HepG2 (cell line): ENCODE results near the gene CHPF. TPM values are rescaled to one million over a fixed set of nuclear protein-coding genes. Genes with fewer than 3 reads are reported as not detected.

Experiments
- AGO2 ChIP-seq: fragments of 200-400 bp; formaldehyde crosslinking; optimal IDR thresholded peaks from 2 replicates; pipeline ENCODE3; 2017; ENCODE audit warnings: mild to moderate bottlenecking, low read depth, low read length, moderate library complexity
- CBX5 ChIP-seq: sonication (generic); formaldehyde crosslinking; IDR thresholded peaks from 2 replicates; pipeline ENCODE4 v1.4.0; 2020; ENCODE audit warnings: missing genetic modification reagents, borderline replicate concordance
- E2F1 ChIP-seq: sonication (generic); formaldehyde crosslinking; IDR thresholded peaks from 2 replicates; pipeline ENCODE4 v1.5.0; 2020; ENCODE audit warnings: missing genetic modification reagents
- GPN1 ChIP-seq: sonication (generic); formaldehyde crosslinking; IDR thresholded peaks from 2 replicates; pipeline ENCODE4 v1.5.1; 2020; ENCODE audit warnings: missing genetic modification reagents, borderline replicate concordance
- IRF2 ChIP-seq: IDR thresholded peaks from 2 replicates; pipeline ENCODE4 v1.6.1; 2018; ENCODE audit warnings: missing genetic modification reagents, missing compliant biosample characterization
- JUNB ChIP-seq: sonication (generic); formaldehyde crosslinking; IDR thresholded peaks from 2 replicates; pipeline ENCODE4 v1.8.0; 2022; ENCODE audit warnings: missing genetic modification reagents, mild to moderate bottlenecking, borderline replicate concordance
- KMT2A ChIP-seq: sonication (generic); formaldehyde crosslinking; IDR thresholded peaks from 2 replicates; pipeline ENCODE4 v1.4.0; 2020; ENCODE audit warnings: missing genetic modification reagents
- MAZ ChIP-seq, 2 experiments: sonication (generic) in 1 of 2; formaldehyde crosslinking in 1 of 2; IDR thresholded peaks; 2 replicates each; pipeline versions ENCODE4 v1.5.0 to v1.6.1; 2012 to 2020; ENCODE audit warnings: low read depth in 2 of 2, mild to moderate bottlenecking in 2 of 2, borderline replicate concordance in 1 of 2, improper control_type of control experiment in 1 of 2, low read length in 1 of 2, missing genetic modification reagents in 1 of 2, moderate library complexity in 1 of 2
- NFAT5 ChIP-seq: sonication (generic); formaldehyde crosslinking; IDR thresholded peaks from 2 replicates; pipeline ENCODE4 v1.4.0; 2020; ENCODE audit warnings: missing genetic modification reagents
- POGZ ChIP-seq: sonication (generic); formaldehyde crosslinking; IDR thresholded peaks from 2 replicates; pipeline ENCODE4 v1.4.0; 2020; ENCODE audit warnings: mild to moderate bottlenecking, missing genetic modification reagents
- RAD21 ChIP-seq: fragments of 450-650 bp; formaldehyde crosslinking; IDR thresholded peaks from 2 replicates; pipeline ENCODE4 v1.5.0; 2020; ENCODE audit warnings: mild to moderate bottlenecking
- RFXAP ChIP-seq: sonication (generic); formaldehyde crosslinking; IDR thresholded peaks from 2 replicates; pipeline ENCODE4 v1.4.0; 2020; ENCODE audit warnings: missing genetic modification reagents, borderline replicate concordance
- SRF ChIP-seq: IDR thresholded peaks from 2 replicates; pipeline ENCODE4 v1.6.1; 2011; ENCODE audit warnings: mild to moderate bottlenecking, low read depth, low read length, moderate library complexity
- ZFP82 ChIP-seq: sonication (generic); formaldehyde crosslinking; IDR thresholded peaks from 2 replicates; pipeline ENCODE4 v1.5.1; 2020; ENCODE audit warnings: mild to moderate bottlenecking, missing genetic modification reagents, borderline replicate concordance
- ZFX ChIP-seq: sonication (generic); formaldehyde crosslinking; IDR thresholded peaks from 2 replicates; pipeline ENCODE4 v1.4.0; 2020; ENCODE audit warnings: mild to moderate bottlenecking, low read depth, missing genetic modification reagents, moderate library complexity
- ZMYM3 ChIP-seq: sonication (generic); formaldehyde crosslinking; IDR thresholded peaks from 2 replicates; pipeline ENCODE4 v1.5.1; 2020; ENCODE audit warnings: mild to moderate bottlenecking, missing genetic modification reagents
- ZNF251 ChIP-seq: sonication (generic); formaldehyde crosslinking; IDR thresholded peaks from 2 replicates; pipeline ENCODE4 v1.9.0; 2021; ENCODE audit warnings: mild to moderate bottlenecking, missing genetic modification reagents
- ZNF256 ChIP-seq: sonication (generic); formaldehyde crosslinking; conservative IDR thresholded peaks from 2 replicates; pipeline ENCODE4 v1.4.0; 2020; ENCODE audit warnings: missing genetic modification reagents
- ZNF260 ChIP-seq: sonication (generic); formaldehyde crosslinking; IDR thresholded peaks from 2 replicates; pipeline ENCODE4 v1.4.0; 2020; ENCODE audit warnings: missing genetic modification reagents, low read depth, mild to moderate bottlenecking, borderline replicate concordance
- ZNF337 ChIP-seq: sonication (generic); formaldehyde crosslinking; IDR thresholded peaks from 2 replicates; pipeline ENCODE4 v1.5.1; 2020; ENCODE audit warnings: missing genetic modification reagents, low read depth, mild to moderate bottlenecking, borderline replicate concordance
- ZNF546 ChIP-seq: sonication (generic); formaldehyde crosslinking; conservative IDR thresholded peaks from 2 replicates; pipeline ENCODE4 v1.8.1; 2023; ENCODE audit warnings: mild to moderate bottlenecking, missing genetic modification reagents
- ZNF660 ChIP-seq: sonication (generic); formaldehyde crosslinking; IDR thresholded peaks from 2 replicates; pipeline ENCODE4 v1.5.1; 2020; ENCODE audit warnings: mild to moderate bottlenecking, low read depth, missing genetic modification reagents, borderline replicate concordance
- ZNF775 ChIP-seq: sonication (generic); formaldehyde crosslinking; IDR thresholded peaks from 2 replicates; pipeline ENCODE4 v1.4.0; 2020; ENCODE audit warnings: missing genetic modification reagents, mild to moderate bottlenecking, moderate library complexity, borderline replicate concordance
- ZNF788 ChIP-seq: sonication (generic); formaldehyde crosslinking; IDR thresholded peaks from 2 replicates; pipeline ENCODE4 v1.5.0; 2020; ENCODE audit warnings: mild to moderate bottlenecking, missing genetic modification reagents, borderline replicate concordance
- polyA plus RNA-seq, 8 experiments: library from polyadenylated mRNA; depleted of rRNA in 3 of 8; stranded (reverse) in 7 of 8; unstranded in 1 of 8; fragments of >200 nt; fragmentation: Illumina TruSeq in 4 of 8; extraction: Trizol in 4 of 8; gene quantifications; 2 replicates each; pipeline versions ENCODE4 v1.2.1 to v1.2.3, GENCODE V29; 2011 to 2016; ENCODE audit warnings: low read depth in 4 of 8, missing spikeins in 1 of 8, mixed read lengths in 1 of 8; ENCODE audit not compliant: insufficient read depth in 1 of 8
- total RNA-seq, 5 experiments: library from RNA; depleted of rRNA; stranded (reverse); fragments of >200 nt; fragmentation: Illumina TruSeq; extraction: Trizol; gene quantifications; 2 replicates each; pipeline ENCODE4 v1.2.3, GENCODE V29; 2016; ENCODE audit warnings: low read depth in 1 of 5

Gene CHPF
- total and polyA plus RNA-seq, 2 of the 13 experiments (the other 11 are each of a cell fraction or from before 2014, with no cell fraction given) = 79.6 to 111 TPM

GRCh38 chr2:219552382-219553167, 9.0 kb upstream of the CHPF start (continued):
- peak; percentile 91 for TF ChIP-seq AGO2
- peak; percentile 72; the same call in 1 of the 2 replicates for TF ChIP-seq RFXAP (CRISPR knock-in tag)
- peak; percentile 33; the same call in 1 of the 2 replicates for TF ChIP-seq ZNF775 (CRISPR knock-in tag)
- TF ChIP-seq KMT2A (CRISPR knock-in tag) = no peak
- peak; percentile 55 for TF ChIP-seq ZFX (CRISPR knock-in tag)
- TF ChIP-seq RAD21 (CRISPR knock-in tag) = peak; percentile 46
- TF ChIP-seq ZNF788 = peak; percentile 90
- TF ChIP-seq JUNB (CRISPR knock-in tag) = no peak
- no peak for TF ChIP-seq SRF
- TF ChIP-seq ZNF337 (CRISPR knock-in tag) = no peak
- 0 out of 2 replicates have a peak, but pooled peaks have one; percentile 41 for TF ChIP-seq ZFP82 (CRISPR knock-in tag)
- TF ChIP-seq ZNF660 = no peak
- no peak for TF ChIP-seq GPN1
- TF ChIP-seq CBX5 = no peak
- TF ChIP-seq ZMYM3 (CRISPR knock-in tag) = no peak
- peak; percentile 84; the same call in 1 of the 2 replicates for TF ChIP-seq ZNF260 (CRISPR knock-in tag)
- TF ChIP-seq NFAT5 = peak; percentile 95
- TF ChIP-seq ZNF256 (CRISPR knock-in tag) = no peak
- no peak for TF ChIP-seq ZNF546
- TF ChIP-seq E2F1 = no peak
- TF ChIP-seq ZNF251 = no peak
- TF ChIP-seq MAZ (IDR thresholded peaks at IDR 0.05; ENCODE audit: borderline replicate concordance, low read depth, low read length) = peak; percentile 37; the same call in 1 of the 2 replicates
- TF ChIP-seq MAZ (CRISPR knock-in tag; IDR thresholded peaks at IDR 0.05; ENCODE audit: low read depth) = peak; percentile 93
- TF ChIP-seq IRF2 (CRISPR knock-in tag) = no peak; the same call in 1 of the 2 replicates
- no peak for TF ChIP-seq POGZ (CRISPR knock-in tag)
